WTC11 (cell line): ENCODE data around the gene NQO2. TPM values are rescaled to one million over a fixed set of nuclear protein-coding genes. Genes with fewer than 3 reads are reported as not detected.

Source experiments
- ATAC-seq: fragments of 200-7000 bp; cut with Tn5 transposase; 2 replicates; pipeline ENCODE4 v1.10.0; 2021; ENCODE audit warnings: mild to moderate bottlenecking, moderate library complexity
- CTCF ChIA-PET: fragments of 300-600 bp; sonication (Branson Sonifier 250); formaldehyde crosslinking; loops from one replicate; lab custom pipeline; 2021; ENCODE audit warnings: antibody characterized with exemption; lab: Charles Lee
- POLR2A ChIA-PET: fragments of 350-600 bp; sonication (Branson Sonifier 250); formaldehyde crosslinking; loops from one replicate; lab custom pipeline; 2021; ENCODE audit warnings: antibody characterized with exemption; lab: Charles Lee
- DNase-seq: peaks from one replicate; pipeline ENCODE4 v3.0.0; 2021; ENCODE audit warnings: low spot score
- H3K27ac Mint-ChIP-seq: 2 replicates; pipeline ENCODE4 v1.8.0; 2021; ENCODE audit warnings: mixed read lengths
- H3K27me3 Mint-ChIP-seq: 2 replicates; pipeline ENCODE4 v1.8.0; 2021; ENCODE audit warnings: low read depth, mild to moderate bottlenecking, moderate library complexity, mixed read lengths
- H3K36me3 Mint-ChIP-seq: 2 replicates; pipeline ENCODE4 v1.8.0; 2021; ENCODE audit warnings: mixed read lengths
- H3K4me1 Mint-ChIP-seq: 2 replicates; pipeline ENCODE4 v1.8.0; 2022; ENCODE audit warnings: mixed read lengths
- H3K4me3 Mint-ChIP-seq: 2 replicates; pipeline ENCODE4 v1.8.0; 2021; ENCODE audit warnings: mild to moderate bottlenecking, moderate library complexity, mixed read lengths
- H3K9me3 Mint-ChIP-seq: 2 replicates; pipeline ENCODE4 v1.8.0; 2021; ENCODE audit warnings: mixed read lengths
- AFF4 ChIP-seq: sonication (generic); formaldehyde crosslinking; IDR thresholded peaks from 2 replicates; pipeline ENCODE4 v1.8.1; 2023; ENCODE audit warnings: mild to moderate bottlenecking, missing genetic modification reagents, borderline replicate concordance
- ATF6 ChIP-seq: sonication (generic); formaldehyde crosslinking; IDR thresholded peaks from 2 replicates; pipeline ENCODE4 v1.8.1; 2023; ENCODE audit warnings: mild to moderate bottlenecking, missing genetic modification reagents
- CREB1 ChIP-seq: sonication (generic); formaldehyde crosslinking; IDR thresholded peaks from 2 replicates; pipeline ENCODE4 v1.8.0; 2023; ENCODE audit warnings: mild to moderate bottlenecking, missing genetic modification reagents
- E2F1 ChIP-seq: sonication (generic); formaldehyde crosslinking; IDR thresholded peaks from 2 replicates; pipeline ENCODE4 v1.8.0; 2022; ENCODE audit warnings: mild to moderate bottlenecking, missing genetic modification reagents
- ETV6 ChIP-seq: sonication (generic); formaldehyde crosslinking; IDR thresholded peaks from 2 replicates; pipeline ENCODE4 v1.8.1; 2022; ENCODE audit warnings: mild to moderate bottlenecking, missing genetic modification reagents
- IRF2 ChIP-seq: sonication (generic); formaldehyde crosslinking; IDR thresholded peaks from 2 replicates; pipeline ENCODE4 v1.8.0; 2022; ENCODE audit warnings: low read depth, missing genetic modification reagents, borderline replicate concordance
- NFYB ChIP-seq: sonication (generic); formaldehyde crosslinking; conservative IDR thresholded peaks from 2 replicates; pipeline ENCODE4 v1.8.0; 2022; ENCODE audit warnings: low read depth, missing genetic modification reagents
- NR3C1 ChIP-seq: sonication (generic); formaldehyde crosslinking; conservative IDR thresholded peaks from 2 replicates; pipeline ENCODE4 v1.8.1; 2023; ENCODE audit warnings: low read depth, mild to moderate bottlenecking, missing genetic modification reagents
- OVOL2 ChIP-seq: fragments of 250-450 bp; sonication (Bioruptor Pico); IDR thresholded peaks from 2 replicates; pipeline ENCODE4 v1.9.0; 2021; ENCODE audit warnings: mild to moderate bottlenecking, borderline replicate concordance
- PRDM15 ChIP-seq: sonication (generic); formaldehyde crosslinking; IDR thresholded peaks from 2 replicates; pipeline ENCODE4 v1.8.0; 2022; ENCODE audit warnings: missing genetic modification reagents
- TEAD4 ChIP-seq: sonication (generic); formaldehyde crosslinking; IDR thresholded peaks from 2 replicates; pipeline ENCODE4 v1.8.0; 2022; ENCODE audit warnings: mild to moderate bottlenecking, missing genetic modification reagents
- ZNF138 ChIP-seq: sonication (generic); formaldehyde crosslinking; conservative IDR thresholded peaks from 2 replicates; pipeline ENCODE4 v1.8.1; 2022; ENCODE audit warnings: mild to moderate bottlenecking, moderate library complexity, missing genetic modification reagents
- ZNF263 ChIP-seq: sonication (generic); formaldehyde crosslinking; IDR thresholded peaks from 2 replicates; pipeline ENCODE4 v1.8.1; 2022; ENCODE audit warnings: low read depth, mild to moderate bottlenecking, moderate library complexity, missing genetic modification reagents
- ZNF317 ChIP-seq: sonication (generic); formaldehyde crosslinking; IDR thresholded peaks from 2 replicates; pipeline ENCODE4 v1.8.1; 2023; ENCODE audit warnings: low read depth, mild to moderate bottlenecking, moderate library complexity, missing genetic modification reagents, borderline replicate concordance
- ZSCAN18 ChIP-seq: fragments of 250-450 bp; sonication (Bioruptor Pico); IDR thresholded peaks from 2 replicates; pipeline ENCODE4 v2.1.2; 2022; ENCODE audit warnings: mild to moderate bottlenecking, moderate library complexity
- total RNA-seq: library from RNA; stranded (reverse); gene quantifications from 3 replicates; pipeline ENCODE4 v1.2.3, GENCODE V29; 2021

Gene NQO2
- total RNA-seq, 1 experiment from 2014 or later = 119 TPM

- no peak for DNase-seq
- CTCF ChIA-PET = interaction anchor here (0.7 to 4.3 kb wide), 3 partner anchors 11 to 187 kb away, joined by 3 to 24 read pairs (median 3); no protein-coding TSS in a partner anchor
Measured at GRCh38 chr6:2977799-2978590, 21.7 kb upstream of the NQO2 start.

GRCh38 chr6:2978923-2979322 lies 20.8 kb upstream of the NQO2 start:
- H3K27ac Mint-ChIP-seq = no peak overlapping the region
- CTCF ChIA-PET = interaction anchor here (1.9 to 4.3 kb wide), 2 partner anchors 10 to 26 kb away, joined by 6 to 24 read pairs; no protein-coding TSS in a partner anchor
- TF ChIP-seq TEAD4 (CRISPR knock-in tag) = no peak
- TF ChIP-seq NR3C1 (CRISPR knock-in tag) = no peak
- no peak for TF ChIP-seq IRF2 (CRISPR knock-in tag)
- TF ChIP-seq ZNF317 = no peak
- TF ChIP-seq PRDM15 = no peak
- no peak for TF ChIP-seq NFYB (CRISPR knock-in tag)
- no peak for TF ChIP-seq ATF6 (CRISPR knock-in tag)
- no peak for TF ChIP-seq ETV6
- no peak for TF ChIP-seq OVOL2
- no peak for TF ChIP-seq ZNF138 (CRISPR knock-in tag)
- no peak for TF ChIP-seq AFF4 (CRISPR knock-in tag)
- no peak for TF ChIP-seq E2F1 (CRISPR knock-in tag)
- TF ChIP-seq CREB1 (CRISPR knock-in tag) = no peak

More at GRCh38 chr6:2977799-2978590, 21.7 kb upstream of the NQO2 start:
- Mint-ChIP-seq H3K4me1 (peaks cover 28% of the 10 kb centered on the region), H3K27ac (no peak overlapping the region), H3K36me3 (no peaks in the 10 kb centered on the region), H3K27me3 (peaks cover 10% of the 10 kb centered on the region), H3K9me3 (no peaks in the 10 kb centered on the region), H3K4me3 (no peak overlapping the region)
- no peak for TF ChIP-seq ZSCAN18 (CRISPR knock-in tag)
- TF ChIP-seq ZNF263 = no peak
- POLR2A ChIA-PET = interaction anchor here (0.6 kb wide), 1 partner anchor 137 kb away, joined by 3 read pairs; the partner anchor contains the start of gene SERPINB1
- no peak for ATAC-seq

More at GRCh38 chr6:2978923-2979322, 20.8 kb upstream of the NQO2 start:
- Mint-ChIP-seq H3K27me3 (peaks cover 9% of the 10 kb centered on the region), H3K36me3 (no peaks in the 10 kb centered on the region), H3K4me3 (no peak overlapping the region), H3K9me3 (no peaks in the 10 kb centered on the region), H3K4me1 (peaks cover 36% of the 10 kb centered on the region)
- no peak for ATAC-seq
- no peak for DNase-seq
- POLR2A ChIA-PET = no interaction called here
